ENCODE results near the gene CD28.
"Not testable (repeated sequence)": the region's sequence is repeated elsewhere in the genome, so short reads cannot be mapped to it uniquely, and the experiment has no call there.

CD28 gene

GRCh38 chr2:203751685-203752271 is 45.3 kb downstream of the CD28 start:
- no peak for DNase-seq

DNA sequence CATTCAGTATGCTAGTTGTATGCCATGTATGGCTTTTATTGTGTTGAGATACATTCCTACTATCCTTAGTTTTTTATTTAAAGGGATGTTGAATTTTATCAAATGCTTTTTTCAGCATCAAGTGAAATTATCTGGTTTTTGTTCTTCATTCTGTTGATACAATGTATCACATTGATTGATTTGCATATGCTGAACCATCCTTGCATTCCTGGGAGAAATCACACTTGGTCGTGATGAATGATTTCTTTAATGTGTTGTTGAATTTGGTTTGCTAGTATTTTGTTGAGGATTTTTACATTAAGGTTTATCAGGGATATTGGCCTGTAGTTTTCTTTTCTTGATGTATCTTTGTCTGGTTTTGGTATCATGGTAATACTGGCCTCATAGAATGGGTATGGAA is 49.7 kb downstream of the CD28 start:
- no peak for DNase-seq

- no peak for DNase-seq
Observed at GRCh38 chr2:203758841-203759689, 52.6 kb downstream of the CD28 start.

DNA sequence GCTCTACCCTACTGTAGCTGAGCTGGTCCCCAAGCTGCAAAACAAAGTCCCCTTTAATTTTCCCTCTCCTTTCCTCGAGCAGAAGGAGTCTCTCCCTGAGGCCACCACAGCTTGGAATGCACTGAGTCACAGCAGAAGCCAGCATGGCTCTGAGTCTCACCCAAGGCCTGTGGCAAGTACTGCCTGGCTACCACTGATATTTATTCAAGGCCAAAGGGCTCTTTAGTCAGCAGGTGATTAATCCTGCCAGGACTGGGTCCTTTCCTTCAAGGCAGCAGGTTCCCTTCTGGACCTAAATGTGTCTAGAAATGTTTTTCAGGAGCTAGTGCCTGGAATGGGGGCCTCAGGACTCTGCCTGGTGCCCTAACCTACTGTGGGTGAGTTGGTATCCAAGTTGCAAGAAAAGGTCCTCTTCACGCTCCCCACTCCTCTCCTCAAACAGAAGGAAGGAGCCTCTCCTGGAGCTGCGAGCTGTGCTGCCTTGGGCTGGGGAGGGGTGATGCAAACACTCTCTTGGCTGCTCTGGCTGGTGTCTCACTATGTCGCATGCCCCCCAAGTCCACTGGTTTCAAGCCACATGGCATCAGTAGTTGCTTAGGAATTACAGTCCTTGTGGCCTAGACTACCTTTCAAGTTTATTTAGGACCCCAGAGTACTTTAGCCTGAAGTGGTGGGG is 53.4 kb downstream of the CD28 start:
- DNase-seq, result no peak

- no peak for DNase-seq
Observed at GRCh38 chr2:203761121-203761520, 54.7 kb downstream of the CD28 start.

DNA sequence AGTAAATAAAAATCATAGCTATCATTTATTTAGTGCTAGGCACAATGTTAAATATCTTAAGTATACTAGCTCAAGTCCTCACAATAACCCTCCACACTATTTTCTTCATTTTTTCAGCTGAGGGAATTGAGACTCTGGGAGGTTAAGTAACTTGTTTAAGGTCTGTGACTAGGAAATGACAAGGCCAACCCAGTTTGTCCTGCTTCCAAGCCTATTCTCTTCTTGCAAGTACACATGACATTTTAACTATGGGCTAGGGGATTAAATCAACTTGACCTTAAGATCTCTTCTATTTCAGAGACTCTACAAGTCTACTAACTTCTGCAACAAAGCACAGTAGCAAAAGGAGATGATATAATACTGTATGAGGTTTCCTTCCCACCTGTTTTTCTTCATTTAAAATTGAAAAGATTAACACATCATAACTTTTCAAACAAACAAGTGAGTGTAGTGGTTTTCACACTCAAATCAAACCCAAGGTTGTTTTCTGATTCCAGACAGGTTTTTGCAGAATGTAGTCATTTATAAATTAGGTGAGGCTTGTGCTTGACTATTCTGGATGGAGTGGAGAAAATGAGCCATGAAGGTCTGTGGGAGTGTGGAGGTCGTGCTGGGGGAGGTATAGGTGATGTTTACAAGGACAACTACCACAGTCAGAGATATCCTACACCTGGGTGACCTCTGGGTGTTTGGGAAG is 57.0 kb downstream of the CD28 start:
- no peak for DNase-seq

GRCh38 chr2:203763938-203764664 is 57.7 kb downstream of the CD28 start:
- no peak for DNase-seq

DNA sequence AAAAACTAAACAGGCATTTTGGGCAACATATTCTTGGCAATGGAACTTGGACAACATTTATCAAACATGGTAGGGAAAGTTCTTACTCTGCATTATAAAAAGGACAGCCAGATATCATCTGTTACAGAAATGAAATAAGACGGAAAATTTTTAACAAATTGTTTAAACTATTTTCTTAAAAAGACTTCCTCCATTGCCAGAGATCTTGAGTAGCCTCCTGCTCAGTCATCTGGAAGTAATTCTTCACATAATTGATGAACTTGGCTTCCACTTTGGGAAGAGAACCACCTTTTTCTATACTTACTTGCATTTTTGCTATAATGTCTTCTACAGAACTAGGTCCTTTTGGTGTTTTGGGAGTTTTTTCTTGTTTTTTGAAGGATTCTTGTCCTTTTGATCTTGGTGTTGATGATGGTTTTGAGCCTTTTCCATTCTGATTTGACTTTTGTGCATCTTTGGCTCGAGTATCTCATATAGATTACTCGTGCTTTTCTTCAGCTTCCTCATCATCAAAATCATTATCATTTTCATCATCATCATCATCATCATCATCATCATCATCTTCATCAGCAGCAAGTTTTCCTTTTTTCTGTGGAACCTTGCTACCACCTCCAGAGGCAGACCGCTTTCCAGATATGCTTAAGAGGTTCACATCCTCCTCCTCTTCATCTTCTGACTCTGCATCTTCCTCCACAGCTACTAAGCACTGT is 66.2 kb downstream of the CD28 start:
- DNase-seq, result no peak

DNA sequence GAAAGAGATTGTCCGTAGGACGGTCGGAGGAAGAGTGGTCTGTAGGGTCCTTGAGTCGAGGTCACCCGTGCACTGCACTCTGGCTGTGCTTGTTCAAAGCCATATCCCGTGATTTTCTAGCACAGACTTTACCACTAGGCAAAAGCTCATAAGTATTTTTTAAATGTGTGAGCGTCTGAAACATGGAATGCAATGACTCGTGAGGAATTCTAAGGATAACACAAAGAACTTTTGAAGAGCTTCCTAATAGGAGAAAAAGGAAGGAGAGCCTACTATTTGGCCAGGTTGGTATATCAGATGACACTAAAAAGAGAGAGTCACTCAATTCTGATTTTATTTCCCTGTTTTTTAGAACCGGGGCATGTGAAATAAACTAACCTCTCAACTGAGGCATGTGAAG is 68.3 kb downstream of the CD28 start:
- DNase-seq, result no peak

DNA sequence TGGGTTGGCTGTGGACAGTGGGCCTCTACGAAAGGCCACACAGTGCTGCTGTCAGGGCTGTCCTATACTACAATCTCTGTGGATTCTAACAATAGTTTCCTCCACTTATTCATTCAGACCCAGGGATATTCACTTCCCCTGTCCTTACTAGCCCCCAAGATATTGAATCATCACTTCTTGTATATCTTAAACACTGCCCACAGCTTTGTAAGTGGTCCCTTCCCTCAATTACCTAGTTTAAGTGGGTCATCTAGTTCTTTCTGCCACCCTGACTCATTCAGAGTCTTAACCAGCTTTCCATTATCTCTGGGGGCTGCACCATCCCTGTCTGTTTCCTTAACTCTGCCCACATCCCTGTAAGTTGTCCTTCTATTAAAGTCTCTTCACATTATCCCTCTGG is 69.2 kb downstream of the CD28 start:
- DNase-seq, result no peak

DNA sequence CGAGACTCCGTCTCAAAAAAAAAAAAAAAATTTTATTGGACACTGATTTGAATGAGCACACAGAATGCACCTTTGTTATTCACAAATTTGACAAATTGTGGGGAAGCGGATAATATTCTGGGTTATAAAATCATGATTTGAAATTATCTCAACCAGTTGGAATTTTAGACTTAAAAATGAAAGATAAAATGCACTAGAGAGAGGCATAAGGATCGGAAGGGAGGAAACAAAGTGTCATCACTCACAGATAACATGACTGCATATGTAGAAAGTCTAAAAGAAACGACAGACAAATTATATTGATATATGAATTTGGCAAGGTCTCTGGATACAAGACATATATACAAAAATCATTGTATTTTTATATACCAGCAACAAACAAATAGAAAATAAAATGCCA is 70.6 kb downstream of the CD28 start:
- DNase-seq, result no peak

DNA sequence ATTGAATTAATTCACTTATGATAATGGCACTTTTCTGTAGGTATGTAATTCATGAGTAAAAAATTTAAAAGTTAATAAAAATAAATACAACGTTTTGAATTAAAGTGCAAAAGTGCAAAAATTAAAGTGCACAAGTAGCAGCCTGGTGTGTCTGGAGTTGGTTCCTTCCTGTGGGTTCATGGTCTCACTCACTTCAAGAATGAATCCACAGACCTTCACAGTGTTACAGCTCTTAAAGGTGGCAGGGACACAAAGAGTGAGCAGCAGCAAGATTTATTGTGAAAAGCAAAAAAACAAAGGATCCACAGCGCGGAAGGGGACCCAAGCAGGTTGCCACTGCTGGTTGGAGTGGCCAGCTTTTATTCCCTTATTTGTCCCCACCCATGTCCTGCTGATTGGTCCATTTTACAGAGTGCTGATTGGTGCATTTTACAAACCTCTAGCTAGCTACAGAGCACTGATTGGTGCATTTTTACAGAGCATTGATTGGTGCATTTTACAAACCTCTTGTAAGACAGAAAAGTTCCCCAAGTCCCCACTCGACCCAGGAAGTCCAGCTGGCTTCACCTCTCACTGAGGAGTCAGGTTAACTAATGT is 73.1 kb downstream of the CD28 start:
- DNase-seq, result not testable (repeated sequence)

- DNase-seq, result no peak
Observed at GRCh38 chr2:203780231-203780630, 73.8 kb downstream of the CD28 start.

- no peak for DNase-seq
Observed at GRCh38 chr2:203781151-203781550, 74.7 kb downstream of the CD28 start.

DNA sequence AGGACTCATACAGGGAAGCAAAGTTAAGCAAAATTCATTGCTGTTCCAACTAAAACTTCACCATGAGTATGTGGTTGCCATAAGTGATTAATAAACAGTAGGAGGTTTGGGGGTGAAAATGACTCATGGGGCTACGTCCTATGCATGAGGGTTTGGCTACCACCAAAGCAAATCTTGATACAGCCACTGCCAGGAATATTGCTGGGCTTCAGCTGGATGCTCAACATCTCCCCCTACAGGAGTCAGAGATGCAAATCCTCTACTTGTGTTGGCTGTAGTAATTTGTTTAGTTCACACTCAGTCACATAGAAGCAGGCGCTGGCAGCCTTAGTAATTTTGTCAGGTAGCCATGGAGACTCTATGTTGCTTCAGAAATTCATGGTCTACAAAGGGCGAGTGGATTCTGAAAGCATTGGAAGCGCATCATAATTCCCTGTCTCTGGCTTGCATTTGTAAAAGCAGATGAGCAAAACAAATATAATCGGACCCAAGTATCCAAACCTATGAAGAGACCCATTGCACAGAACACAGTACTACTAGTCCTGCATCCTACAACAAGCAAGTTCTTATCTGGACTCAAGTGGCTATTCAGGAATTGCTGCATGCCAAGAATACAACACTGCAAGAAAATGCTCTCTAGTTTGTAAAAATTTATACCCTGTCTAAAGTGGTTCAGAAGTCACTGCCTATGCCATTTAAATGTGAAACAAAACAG is 76.0 kb downstream of the CD28 start:
- peak; percentile 43 to 63 for DNase-seq

- no peak for DNase-seq
Observed at GRCh38 chr2:203783496-203784203, 77.2 kb downstream of the CD28 start.

- DNase-seq, result not testable (repeated sequence)
Observed at GRCh38 chr2:203784710-203785270, 78.4 kb downstream of the CD28 start.

DNA sequence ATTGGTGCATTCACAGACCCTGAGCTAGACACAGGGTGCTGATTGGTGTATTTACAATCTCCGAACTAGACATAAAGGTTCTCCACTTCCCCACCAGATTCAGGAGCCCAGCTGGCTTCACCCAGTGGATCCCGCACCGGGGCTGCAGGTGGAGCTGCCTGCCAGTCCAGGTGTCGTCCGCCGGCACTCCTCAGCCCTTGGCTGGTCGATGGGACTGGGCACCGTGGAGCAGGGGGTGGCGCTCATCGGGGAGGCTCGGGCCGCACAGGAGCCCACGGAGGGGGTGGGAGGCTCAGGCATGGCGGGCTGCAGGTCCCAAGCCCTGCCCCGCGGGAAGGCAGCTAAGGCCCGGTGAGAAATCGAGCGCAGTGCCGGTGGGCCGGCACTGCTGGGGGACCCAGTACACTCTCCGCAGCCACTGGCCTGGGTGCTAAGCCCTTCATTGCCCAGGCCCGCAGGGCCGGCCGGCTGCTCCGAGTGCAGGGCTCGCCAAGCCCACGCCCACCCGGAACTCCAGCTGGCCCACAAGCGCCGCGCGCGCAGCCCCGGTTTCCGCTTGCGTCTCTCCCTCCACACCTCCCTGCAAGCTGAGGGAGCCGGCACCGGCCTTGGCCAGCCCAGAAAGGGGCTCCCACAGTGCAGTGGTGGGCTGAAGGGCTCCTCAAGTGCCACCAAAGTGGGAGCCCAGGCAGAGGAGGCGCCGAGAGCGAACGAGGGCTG is 79.1 kb downstream of the CD28 start:
- not testable (repeated sequence) for DNase-seq
